GM12878 (cell line): ENCODE data around the gene SNRPD3. TPM values are rescaled to one million over a fixed set of nuclear protein-coding genes. Genes with fewer than 3 reads are reported as not detected.

Source experiments
- ATAC-seq: fragments of 200-7000 bp; cut with Tn5 transposase; 3 replicates; pipeline ENCODE4 v1.9.1; 2020; ENCODE audit warnings: mild to moderate bottlenecking, moderate library complexity
- BruUV-seq: library from RNA; stranded (reverse); fragments of 400-500 nt; replicated peaks from 2 replicates; lab custom pipeline; 2021; lab: Mats Ljungman, UMichigan
- CTCF ChIA-PET: fragments of 300-600 bp; sonication (Branson Sonifier 250); formaldehyde crosslinking; extraction: SDS; loops from one replicate; lab custom pipeline; 2021; ENCODE audit warnings: inconsistent platforms; lab: Yijun Ruan, JAX
- POLR2A ChIA-PET: fragments of 350-600 bp; formaldehyde crosslinking; extraction: SDS; loops from one replicate; lab custom pipeline; 2021; ENCODE audit warnings: inconsistent platforms; lab: Charles Lee
- RAD21 ChIA-PET: fragments of 300-600 bp; sonication (Branson Sonifier 250); formaldehyde crosslinking; loops from one replicate; lab custom pipeline; 2023; ENCODE audit warnings: antibody characterized with exemption; ENCODE audit not compliant: unreplicated experiment; lab: Charles Lee
- SMC1A ChIA-PET: fragments of 300-600 bp; sonication (Branson Sonifier 250); formaldehyde crosslinking; loops from one replicate; lab custom pipeline; 2023; ENCODE audit not compliant: unreplicated experiment, uncharacterized antibody; lab: Charles Lee
- DNase-seq: peaks from one replicate; pipeline ENCODE4 v3.0.0-alpha.2; 2011; ENCODE audit warnings: low read depth, low spot score
- FAIRE-seq: peaks from 3 replicates; lab custom pipeline; 2011; peaks lifted over from hg19 to GRCh38; lab: Jason Lieb, UNC
- H2AFZ ChIP-seq: 2 replicates; pipeline ENCODE4 v1.6.0; 2011; ENCODE audit warnings: low read depth, low read length, control low read depth; ENCODE audit not compliant: control insufficient read depth
- H3K27ac ChIP-seq: 2 replicates; pipeline ENCODE4 v1.5.1; 2011; ENCODE audit warnings: control low read depth; ENCODE audit not compliant: control insufficient read depth, insufficient read depth
- H3K27me3 ChIP-seq, 2 experiments: replicated peaks in 1 of 2; 2 replicates each; pipeline versions ENCODE4 v1.6.0 to v1.6.1; 2011; ENCODE audit warnings: low read length in 1 of 2; ENCODE audit not compliant: control insufficient read depth in 2 of 2, insufficient read depth in 2 of 2
- H3K36me3 ChIP-seq, 2 experiments: 2 replicates each; pipeline ENCODE4 v1.5.1; 2011; ENCODE audit warnings: low read length in 1 of 2; ENCODE audit not compliant: control insufficient read depth in 2 of 2, insufficient read depth in 2 of 2
- H3K4me1 ChIP-seq: 2 replicates; pipeline ENCODE4 v1.6.1; 2011; ENCODE audit warnings: mild to moderate bottlenecking, low read length, moderate library complexity, mixed read lengths; ENCODE audit not compliant: control insufficient read depth, insufficient read depth
- H3K4me2 ChIP-seq: 2 replicates; pipeline ENCODE4 v1.6.0; 2011; ENCODE audit warnings: control low read depth; ENCODE audit not compliant: control insufficient read depth, insufficient read depth
- H3K4me3 ChIP-seq: fragments of 200-600 bp; sonication (generic); 2 replicates; pipeline ENCODE4 v1.5.1; 2016
- H3K79me2 ChIP-seq: 2 replicates; pipeline ENCODE4 v1.6.0; 2011; ENCODE audit warnings: low read length; ENCODE audit not compliant: control insufficient read depth, insufficient read depth
- H3K9ac ChIP-seq: 2 replicates; pipeline ENCODE4 v1.8.0; 2011; ENCODE audit warnings: low read length, control low read depth, mixed read lengths; ENCODE audit not compliant: control insufficient read depth, insufficient read depth
- H3K9me3 ChIP-seq: replicated peaks from 3 replicates; pipeline ENCODE4 v1.5.1; 2011; ENCODE audit warnings: mild to moderate bottlenecking, low read length; ENCODE audit not compliant: control insufficient read depth, insufficient read depth
- H4K20me1 ChIP-seq: 2 replicates; pipeline ENCODE4 v1.6.0; 2011; ENCODE audit not compliant: control insufficient read depth, insufficient read depth
- FOXK2 ChIP-seq: fragments of 450-650 bp; IDR thresholded peaks from 2 replicates; pipeline ENCODE4 v1.6.1; 2017; ENCODE audit warnings: mild to moderate bottlenecking, moderate library complexity
- WGBS: methylation state at CpG from one replicate; pipeline ENCODE4 v1.1.6; 2016; ENCODE audit warnings: low lambda C conversion rate; ENCODE audit not compliant: insufficient replicate concordance, insufficient coverage; ENCODE audit errors: missing lambda C conversion rate; 5-methylcytosine and 5-hydroxymethylcytosine counted together
- in situ Hi-C: fragments of 300-500 bp; cut with MboI; formaldehyde crosslinking; loops from 9 replicates; pipeline ENCODE4 v1.14.3; 2018; ENCODE audit warnings: mixed read lengths
- intact Hi-C: fragments of 100-400 bp; cut with micrococcal nuclease; formaldehyde crosslinking; loops from one replicate; pipeline ENCODE4 v1.14.2; 2022; ENCODE audit not compliant: unreplicated experiment
- polyA plus RNA-seq, 11 experiments: library from polyadenylated mRNA; depleted of rRNA in 4 of 11; unstranded in 6 of 11; stranded (reverse) in 5 of 11; fragments of >200 nt; fragmentation: Nextera tagmentation in 4 of 11; fragmentation: Illumina TruSeq in 1 of 11; extraction: Ambion mirVana in 4 of 11; extraction: Trizol in 1 of 11; gene quantifications; 1 replicate in 1 of 11; 2 replicates in 10 of 11; pipeline versions ENCODE4 v1.2.1 to v1.2.3, GENCODE V29; 2011 to 2016; ENCODE audit warnings: inconsistent platforms in 2 of 11, missing spikeins in 2 of 11, low read depth in 1 of 11
- total RNA-seq, 4 experiments: library from RNA; depleted of rRNA in 3 of 4; stranded (reverse); fragments of >200 nt in 3 of 4; fragmentation: Illumina TruSeq in 1 of 4; extraction: Trizol in 1 of 4; gene quantifications; 2 replicates each; pipeline versions ENCODE4 v1.2.1 to v1.2.3, GENCODE V29; 2013 to 2021
- TF ChIP-seq, protein P1 (sequence below): fragments of 150-350 bp; IDR thresholded peaks from 2 replicates; pipeline ENCODE4 v1.6.1; 2016; ENCODE audit warnings: low read depth, low read length

The SNRPD3 gene
- total and polyA plus RNA-seq, 10 of the 15 experiments (the other 5 are each of a cell fraction or from before 2014, with no cell fraction given): 112 to 324 (median 242) TPM

DNA sequence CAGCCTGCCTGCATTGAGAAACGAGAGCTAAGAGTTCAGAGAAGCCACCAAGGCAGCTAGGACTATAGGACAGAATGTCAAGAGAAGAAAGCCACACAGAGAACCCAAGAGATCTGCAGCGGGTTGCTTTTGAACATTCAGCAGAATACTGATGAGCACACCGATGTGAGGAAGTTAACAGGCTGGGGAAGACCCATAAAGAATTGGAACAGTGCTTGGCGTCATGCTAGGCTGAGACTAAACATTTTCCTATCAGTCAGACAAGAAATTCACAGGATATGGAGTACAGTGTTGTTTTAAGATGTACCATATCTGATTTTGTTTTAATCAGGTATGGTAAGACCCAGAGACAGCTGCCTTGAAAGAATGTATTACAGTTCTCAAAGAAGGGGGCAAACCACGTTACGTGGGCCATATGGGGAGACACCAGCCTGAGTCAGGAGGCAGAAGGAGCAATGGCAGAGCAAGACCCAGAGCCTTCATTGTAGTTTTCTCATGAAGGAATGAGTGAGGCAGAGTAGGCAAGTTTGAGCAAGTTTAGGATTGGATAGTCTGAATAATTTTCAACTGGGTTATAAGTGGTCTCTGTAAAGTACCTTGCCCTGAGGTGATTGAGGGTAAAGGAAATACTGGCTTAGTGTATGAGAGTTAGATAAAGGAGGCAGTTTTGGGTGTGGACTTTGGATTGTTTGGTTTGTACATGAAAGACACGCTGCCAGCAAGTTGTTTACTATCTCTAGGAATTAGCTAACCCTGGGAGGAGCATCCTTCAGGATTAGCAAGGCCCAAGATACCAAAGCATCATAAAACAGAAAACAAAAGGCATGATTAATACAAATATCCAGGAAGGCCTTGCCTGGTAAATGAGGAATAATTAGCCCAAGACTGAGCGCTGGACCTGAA lies 22.8 kb downstream of the SNRPD3 start:
- FAIRE-seq: no peak
- Histone ChIP-seq H3K9ac (no peak overlapping the region), H2AFZ (no peak overlapping the region), H3K36me3 (peaks cover 0 to 7% of the 10 kb centered on the region in 2 experiments; a peak in 3 of 4 replicates), H3K79me2 (no peaks in the 10 kb centered on the region), H3K4me3 (no peak overlapping the region), H3K9me3 (no peaks in the 10 kb centered on the region), H3K27ac (no peak overlapping the region), H3K27me3 (no peaks in the 10 kb centered on the region), H3K4me2 (no peak overlapping the region), H4K20me1 (no peaks in the 10 kb centered on the region), H3K4me1 (no peaks in the 10 kb centered on the region)
- TF ChIP-seq, protein P1, sequence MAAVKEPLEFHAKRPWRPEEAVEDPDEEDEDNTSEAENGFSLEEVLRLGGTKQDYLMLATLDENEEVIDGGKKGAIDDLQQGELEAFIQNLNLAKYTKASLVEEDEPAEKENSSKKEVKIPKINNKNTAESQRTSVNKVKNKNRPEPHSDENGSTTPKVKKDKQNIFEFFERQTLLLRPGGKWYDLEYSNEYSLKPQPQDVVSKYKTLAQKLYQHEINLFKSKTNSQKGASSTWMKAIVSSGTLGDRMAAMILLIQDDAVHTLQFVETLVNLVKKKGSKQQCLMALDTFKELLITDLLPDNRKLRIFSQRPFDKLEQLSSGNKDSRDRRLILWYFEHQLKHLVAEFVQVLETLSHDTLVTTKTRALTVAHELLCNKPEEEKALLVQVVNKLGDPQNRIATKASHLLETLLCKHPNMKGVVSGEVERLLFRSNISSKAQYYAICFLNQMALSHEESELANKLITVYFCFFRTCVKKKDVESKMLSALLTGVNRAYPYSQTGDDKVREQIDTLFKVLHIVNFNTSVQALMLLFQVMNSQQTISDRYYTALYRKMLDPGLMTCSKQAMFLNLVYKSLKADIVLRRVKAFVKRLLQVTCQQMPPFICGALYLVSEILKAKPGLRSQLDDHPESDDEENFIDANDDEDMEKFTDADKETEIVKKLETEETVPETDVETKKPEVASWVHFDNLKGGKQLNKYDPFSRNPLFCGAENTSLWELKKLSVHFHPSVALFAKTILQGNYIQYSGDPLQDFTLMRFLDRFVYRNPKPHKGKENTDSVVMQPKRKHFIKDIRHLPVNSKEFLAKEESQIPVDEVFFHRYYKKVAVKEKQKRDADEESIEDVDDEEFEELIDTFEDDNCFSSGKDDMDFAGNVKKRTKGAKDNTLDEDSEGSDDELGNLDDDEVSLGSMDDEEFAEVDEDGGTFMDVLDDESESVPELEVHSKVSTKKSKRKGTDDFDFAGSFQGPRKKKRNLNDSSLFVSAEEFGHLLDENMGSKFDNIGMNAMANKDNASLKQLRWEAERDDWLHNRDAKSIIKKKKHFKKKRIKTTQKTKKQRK: no peak
- 0 out of 2 replicates have a peak, but pooled peaks have one; percentile 27 for TF ChIP-seq FOXK2
- in situ Hi-C loops: no loop called here
- RAD21 ChIA-PET: no interaction called here
- CTCF ChIA-PET: no interaction called here
- ATAC-seq: no peak
- no peak for DNase-seq
- BruUV-seq: no TSS peak
- SMC1A ChIA-PET: no interaction called here
- WGBS: 92% methylated on average over 8 of the region's 8 CpGs
- POLR2A ChIA-PET: no interaction called here
- intact Hi-C loops: no loop called here
